Colonic mucosa (tissue), 4 donors: ENCODE data around the gene CYS1. TPM values are rescaled to one million over a fixed set of nuclear protein-coding genes. Genes with fewer than 3 reads are reported as not detected.
A peak's percentile ranks its signal among the peaks of the same experiment; 100 is the strongest.

Experiments
- DNase-seq: peaks from one replicate; pipeline ENCODE4 v3.0.0-alpha.2; 2020
- H3K27ac ChIP-seq: fragments of 200-600 bp; one replicate; pipeline ENCODE4 v1.8.0; 2021
- H3K27me3 ChIP-seq: fragments of 200-600 bp; one replicate; pipeline ENCODE4 v1.8.0; 2021
- H3K36me3 ChIP-seq: fragments of 200-600 bp; one replicate; pipeline ENCODE4 v1.8.0; 2021
- H3K4me1 ChIP-seq: fragments of 200-600 bp; one replicate; pipeline ENCODE4 v1.8.0; 2021; ENCODE audit warnings: mild to moderate bottlenecking
- H3K4me3 ChIP-seq: fragments of 200-600 bp; one replicate; pipeline ENCODE4 v1.8.0; 2021
- H3K9ac ChIP-seq, 2 donors: one replicate each; pipeline ENCODE4 v1.7.0; 2013; ENCODE audit warnings: control low read depth in 2 of 2, low read depth in 2 of 2, low read length in 2 of 2
- H3K9me3 ChIP-seq: fragments of 200-600 bp; one replicate; pipeline ENCODE4 v1.8.0; 2021
- CTCF ChIP-seq: fragments of 200-600 bp; IDR thresholded peaks from one replicate; pipeline ENCODE4 v1.8.0; 2022; ENCODE audit warnings: antibody characterized with exemption, mild to moderate bottlenecking
- intact Hi-C: fragments of 100-400 bp; cut with DNase I; formaldehyde crosslinking; loops from one replicate; pipeline ENCODE4 v1.14.1; 2022
- total RNA-seq, 2 donors: library from RNA; stranded (reverse); fragmentation: NEBNext Ultra II Directional in 1 of 2; extraction: Animal tissue kit (Norgen Biotek cat#: 25700) in 1 of 2; gene quantifications; one replicate each; pipeline ENCODE4 v1.2.1, GENCODE V29; 2021
- donor health status: healthy.
- donor health status: DM: no; HTN: no; CAD: no.
- donor health status: DM: no; HTN: no; CAD: no.

CYS1 gene
- total RNA-seq, 2 donors from 2014 or later: 0.52 to 2.5 TPM

DNA sequence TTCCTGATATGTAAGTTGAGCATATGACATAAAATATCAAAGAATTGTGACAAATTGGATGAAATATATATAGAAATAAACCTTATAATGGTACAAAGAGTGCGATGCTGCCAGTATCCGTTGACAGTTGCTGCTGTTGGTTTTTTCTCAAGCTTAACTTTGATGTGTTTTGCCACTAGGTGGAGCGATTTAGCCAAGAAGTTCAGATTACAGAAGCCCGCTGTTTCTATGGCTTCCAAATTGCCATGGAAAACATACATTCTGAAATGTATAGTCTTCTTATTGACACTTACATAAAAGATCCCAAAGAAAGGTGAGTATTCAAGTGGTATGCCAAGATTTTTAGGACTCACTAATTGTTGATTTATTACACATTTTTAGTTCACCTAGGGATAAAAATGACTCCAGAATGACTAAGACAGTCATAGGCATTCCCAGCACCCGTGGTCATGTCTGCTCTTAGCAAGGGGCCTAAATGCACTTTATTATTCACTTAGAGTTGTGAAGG lies 44.4 kb upstream of the CYS1 start:
- H3K9me3 ChIP-seq: no peaks in the 10 kb centered on the region
- peak; percentile 71 for DNase-seq
- no peaks in the 10 kb centered on the region for H3K36me3 ChIP-seq
- no peaks in the 10 kb centered on the region for H3K27me3 ChIP-seq
- peaks cover 34% of the 10 kb centered on the region for H3K4me1 ChIP-seq
- no peak overlapping the region for H3K4me3 ChIP-seq
- intact Hi-C loops: loop anchor here (2.0 to 10.0 kb wide), 2 partner anchors 310 to 540 kb away; no protein-coding TSS in a partner anchor
- H3K9ac ChIP-seq: no peak overlapping the region
- TF ChIP-seq CTCF: peak; percentile 53
- peak overlapping the region; percentile 6 for H3K27ac ChIP-seq

- H3K9me3 ChIP-seq: no peaks in the 10 kb centered on the region
- H3K4me1 ChIP-seq: peaks cover 34% of the 10 kb centered on the region
- intact Hi-C loops: loop anchor here (10.0 kb wide), 1 partner anchor 542 kb away; no protein-coding TSS in a partner anchor
- peak overlapping the region in 1 of 2 donors; percentile 40 for H3K9ac ChIP-seq
- no peak for DNase-seq
- TF ChIP-seq CTCF: no peak
- no peak overlapping the region for H3K27ac ChIP-seq
- no peaks in the 10 kb centered on the region for H3K36me3 ChIP-seq
- H3K4me3 ChIP-seq: peak overlapping the region; percentile 84
- H3K27me3 ChIP-seq: no peaks in the 10 kb centered on the region
These were observed 43.1 kb upstream of the CYS1 start for GRCh38 chr2:10123281-10123680.

DNA sequence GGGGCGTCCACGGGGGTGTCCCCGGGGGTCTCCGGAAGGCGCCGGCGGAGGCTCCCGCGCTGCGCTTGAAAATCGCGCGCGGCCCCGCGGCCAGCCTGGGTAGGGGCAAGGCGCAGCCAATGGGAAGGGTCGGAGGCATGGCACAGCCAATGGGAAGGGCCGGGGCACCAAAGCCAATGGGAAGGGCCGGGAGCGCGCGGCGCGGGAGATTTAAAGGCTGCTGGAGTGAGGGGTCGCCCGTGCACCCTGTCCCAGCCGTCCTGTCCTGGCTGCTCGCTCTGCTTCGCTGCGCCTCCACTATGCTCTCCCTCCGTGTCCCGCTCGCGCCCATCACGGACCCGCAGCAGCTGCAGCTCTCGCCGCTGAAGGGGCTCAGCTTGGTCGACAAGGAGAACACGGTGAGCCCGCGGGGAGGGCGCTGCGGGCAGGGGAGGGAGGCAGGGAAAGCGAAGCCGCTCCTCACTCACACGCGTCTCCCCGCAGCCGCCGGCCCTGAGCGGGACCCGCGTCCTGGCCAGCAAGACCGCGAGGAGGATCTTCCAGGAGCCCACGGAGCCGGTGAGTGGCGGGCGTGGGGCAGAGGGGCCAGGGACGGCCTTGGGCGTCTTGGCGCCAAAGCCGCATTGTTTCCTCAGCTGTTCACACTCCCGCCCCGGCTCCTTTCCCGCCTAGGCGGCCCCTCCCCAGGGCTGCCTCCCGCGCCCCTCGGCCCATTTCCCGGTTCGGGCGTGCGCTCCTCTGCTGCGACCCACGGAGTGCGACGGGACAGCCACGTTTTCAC lies 42.5 kb upstream of the CYS1 start, which contains the start of gene RRM2:
RRM2 (plus strand) TSS at position 240 of the 781 bp plus-strand sequence; CDS start at position 300, 60 bp downstream.
- intact Hi-C loops: loop anchor here (10.0 kb wide), 1 partner anchor 542 kb away; no protein-coding TSS in a partner anchor
- Histone ChIP-seq H3K4me1 (peaks cover 34% of the 10 kb centered on the region), H3K27me3 (no peaks in the 10 kb centered on the region), H3K9ac (peak within 1 kb of the TSS; percentile 67 to 81), H3K36me3 (no peaks in the 10 kb centered on the region), H3K4me3 (peak within 1 kb of the TSS; percentile 84), H3K27ac (peak within 1 kb of the TSS; percentile 83), H3K9me3 (no peaks in the 10 kb centered on the region)
- peak; percentile 96 for DNase-seq
- TF ChIP-seq CTCF: no peak

GRCh38 chr2:10120877-10121574 lies 40.8 kb upstream of the CYS1 start:
- H3K9ac ChIP-seq: peak overlapping the region; percentile 76 to 81
- DNase-seq: peak; percentile 55
- intact Hi-C loops: loop anchor here (10.0 kb wide), 1 partner anchor 544 kb away; no protein-coding TSS in a partner anchor
- peak overlapping the region; percentile 83 for H3K27ac ChIP-seq
- H3K4me1 ChIP-seq: peaks cover 29% of the 10 kb centered on the region
- no peaks in the 10 kb centered on the region for H3K27me3 ChIP-seq
- no peaks in the 10 kb centered on the region for H3K9me3 ChIP-seq
- peak overlapping the region; percentile 67 for H3K4me3 ChIP-seq
- no peaks in the 10 kb centered on the region for H3K36me3 ChIP-seq
- TF ChIP-seq CTCF: no peak

DNA sequence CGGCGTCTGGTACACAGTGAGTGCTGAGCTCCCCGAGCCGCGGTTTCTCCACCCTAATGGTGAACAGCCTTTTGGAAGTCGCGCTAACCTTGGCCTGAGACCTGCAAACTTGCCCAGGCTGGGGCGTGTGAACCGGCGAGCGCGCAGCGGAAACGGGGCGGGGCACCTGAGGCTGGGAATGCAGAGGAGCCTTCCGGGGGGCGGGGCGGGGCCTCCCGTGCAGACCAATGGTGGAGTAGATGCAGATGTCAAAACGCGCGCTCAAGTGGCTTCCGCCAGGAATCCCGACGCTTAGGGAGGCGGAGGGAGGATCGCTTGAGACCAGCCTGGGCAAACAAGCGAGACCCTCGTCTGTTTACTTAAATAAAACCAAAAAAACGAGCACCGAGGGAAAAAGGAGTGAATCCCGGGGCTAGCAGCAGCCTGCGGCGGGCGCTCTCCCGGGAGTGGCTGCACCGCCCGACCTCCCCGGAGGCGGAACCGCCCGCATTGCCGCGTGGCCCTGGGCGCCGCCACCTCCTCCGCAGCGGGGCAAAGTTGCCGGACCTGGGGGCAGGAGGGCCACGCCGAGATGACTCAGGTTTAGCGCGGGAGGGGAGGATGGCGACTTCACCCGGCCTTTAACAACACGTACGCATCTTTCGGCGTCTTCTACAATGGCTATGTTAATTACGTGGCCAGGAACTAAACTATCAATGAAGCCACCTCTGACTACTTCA lies 40.1 kb upstream of the CYS1 start:
- Histone ChIP-seq H3K4me1 (peaks cover 25% of the 10 kb centered on the region), H3K9ac (peak overlapping the region; percentile 76 to 81), H3K9me3 (no peaks in the 10 kb centered on the region), H3K27me3 (no peaks in the 10 kb centered on the region), H3K4me3 (peak overlapping the region; percentile 67), H3K36me3 (no peaks in the 10 kb centered on the region), H3K27ac (peak overlapping the region; percentile 83)
- peak; percentile 98 for DNase-seq
- TF ChIP-seq CTCF: no peak
- intact Hi-C loops: loop anchor here (10.0 kb wide), 1 partner anchor 544 kb away; no protein-coding TSS in a partner anchor
